Upper lobe of right lung (tissue), 1 donor: Measurements from ENCODE around the gene MAPK9. TPM values are rescaled to one million over a fixed set of nuclear protein-coding genes. Genes with fewer than 3 reads are reported as not detected.
"Not testable (repeated sequence)": the region's sequence is repeated elsewhere in the genome, so short reads cannot be mapped to it uniquely, and the experiment has no call there.

ENCODE experiments used
- ATAC-seq: fragments of 200-7000 bp; cut with Tn5 transposase; one replicate; pipeline ENCODE4 v1.9.1; 2020; ENCODE audit warnings: mild to moderate bottlenecking, moderate library complexity
- DNase-seq: peaks from one replicate; pipeline ENCODE4 v3.0.0-alpha.2; 2020
- H3K27ac ChIP-seq: fragments of 200-600 bp; one replicate; pipeline ENCODE4 v1.8.0; 2022
- H3K27me3 ChIP-seq: fragments of 200-600 bp; one replicate; pipeline ENCODE4 v1.8.0; 2022; ENCODE audit warnings: mild to moderate bottlenecking
- H3K36me3 ChIP-seq: fragments of 200-600 bp; one replicate; pipeline ENCODE4 v1.8.0; 2022
- H3K4me1 ChIP-seq: fragments of 200-600 bp; one replicate; pipeline ENCODE4 v1.8.0; 2022
- H3K4me3 ChIP-seq: fragments of 200-600 bp; one replicate; pipeline ENCODE4 v1.8.0; 2022; ENCODE audit warnings: mild to moderate bottlenecking
- H3K9me3 ChIP-seq: fragments of 200-600 bp; one replicate; pipeline ENCODE4 v1.8.0; 2022
- CTCF ChIP-seq: fragments of 200-600 bp; IDR thresholded peaks from one replicate; pipeline ENCODE4 v1.8.0; 2022; ENCODE audit warnings: antibody characterized with exemption
- intact Hi-C: fragments of 100-400 bp; cut with DNase I; formaldehyde crosslinking; loops from one replicate; pipeline ENCODE4 v1.11.0; 2022
- total RNA-seq: library from RNA; stranded (reverse); fragmentation: NEBNext Ultra II Directional; extraction: Animal tissue kit (Norgen Biotek cat#: 25700); gene quantifications from one replicate; pipeline ENCODE4 v1.2.1, GENCODE V29; 2021
- donor health status: DM: no; HTN: yes; CAD: no; lungs with severe emphysema.

MAPK9 gene
- total RNA-seq, 1 donor from 2014 or later: 39.5 TPM

GRCh38 chr5:180304016-180304292, 12.1 kb upstream of the MAPK9 start:
- no peak for DNase-seq
- Histone ChIP-seq H3K4me1 (no peaks in the 10 kb centered on the region), H3K4me3 (no peak overlapping the region), H3K27me3 (no peaks in the 10 kb centered on the region), H3K27ac (no peak overlapping the region), H3K9me3 (no peaks in the 10 kb centered on the region), H3K36me3 (peaks cover 9% of the 10 kb centered on the region)
- intact Hi-C loops: no loop called here
- no peak for ATAC-seq
- no peak for TF ChIP-seq CTCF

GRCh38 chr5:180303226-180304015, 11.5 kb upstream of the MAPK9 start:
- Histone ChIP-seq H3K27ac (no peak overlapping the region), H3K4me3 (no peak overlapping the region), H3K4me1 (no peaks in the 10 kb centered on the region), H3K36me3 (peaks cover 9% of the 10 kb centered on the region), H3K9me3 (no peaks in the 10 kb centered on the region), H3K27me3 (no peaks in the 10 kb centered on the region)
- DNase-seq: peak; percentile 55
- intact Hi-C loops: no loop called here
- ATAC-seq: no peak
- TF ChIP-seq CTCF: no peak

- H3K36me3 ChIP-seq: peaks cover 9% of the 10 kb centered on the region
- intact Hi-C loops: no loop called here
Measured at GRCh38 chr5:180302256-180302655, 10.4 kb upstream of the MAPK9 start.

GRCh38 chr5:180301253-180301652, 9.4 kb upstream of the MAPK9 start:
- no peaks in the 10 kb centered on the region for H3K9me3 ChIP-seq
- no peak overlapping the region for H3K27ac ChIP-seq
- no peak overlapping the region for H3K4me3 ChIP-seq
- no peak for TF ChIP-seq CTCF
- no peak for ATAC-seq
- H3K4me1 ChIP-seq: no peaks in the 10 kb centered on the region
- intact Hi-C loops: no loop called here
- no peaks in the 10 kb centered on the region for H3K27me3 ChIP-seq
- H3K36me3 ChIP-seq: peaks cover 9% of the 10 kb centered on the region
- no peak for DNase-seq

More at GRCh38 chr5:180302256-180302655, 10.4 kb upstream of the MAPK9 start:
- no peak overlapping the region for H3K27ac ChIP-seq
- peak; percentile 34 for DNase-seq
- no peaks in the 10 kb centered on the region for H3K9me3 ChIP-seq
- no peaks in the 10 kb centered on the region for H3K4me1 ChIP-seq
- no peak overlapping the region for H3K4me3 ChIP-seq
- no peak for ATAC-seq
- no peak for TF ChIP-seq CTCF
- H3K27me3 ChIP-seq: no peaks in the 10 kb centered on the region

- intact Hi-C loops: no loop called here
- Histone ChIP-seq H3K27ac (no peak overlapping the region), H3K4me1 (no peaks in the 10 kb centered on the region), H3K36me3 (no peaks in the 10 kb centered on the region), H3K4me3 (no peak overlapping the region), H3K9me3 (no peaks in the 10 kb centered on the region), H3K27me3 (no peaks in the 10 kb centered on the region)
- TF ChIP-seq CTCF: no peak
- no peak for ATAC-seq
- DNase-seq: no peak
Measured at GRCh38 chr5:180299526-180299925, 7.6 kb upstream of the MAPK9 start.

GRCh38 chr5:180299014-180299413, 7.1 kb upstream of the MAPK9 start:
- DNase-seq, H3K36me3 ChIP-seq, H3K4me1 ChIP-seq, H3K4me3 ChIP-seq, ATAC-seq, H3K27me3 ChIP-seq, intact Hi-C loops, H3K9me3 ChIP-seq, H3K27ac ChIP-seq: not testable (repeated sequence)
